ENCODE data around the gene GARIN3.
"Not testable (repeated sequence)": the region's sequence is repeated elsewhere in the genome, so short reads cannot be mapped to it uniquely, and the experiment has no call there.

The GARIN3 gene

GRCh38 chr5:157166214-157167213 is at the start of gene GARIN3:
TSS of gene GARIN3 (minus strand) at chr5:157166264. CDS start at chr5:157166168, 96 bp downstream.
- no peak for DNase-seq

- DNase-seq = no peak
Observed at GRCh38 chr5:157215514-157216167, 49.6 kb upstream of the GARIN3 start.

GRCh38 chr5:157214861-157215513 is 48.9 kb upstream of the GARIN3 start:
- DNase-seq = no peak

GRCh38 chr5:157214415-157214814 is 48.4 kb upstream of the GARIN3 start:
- DNase-seq = no peak

- no peak for DNase-seq
Observed at GRCh38 chr5:157213527-157214243, 47.6 kb upstream of the GARIN3 start.

GRCh38 chr5:157212307-157212706 is 46.2 kb upstream of the GARIN3 start:
- no peak for DNase-seq

GRCh38 chr5:157210652-157211051 is 44.6 kb upstream of the GARIN3 start:
- DNase-seq = not testable (repeated sequence)

- DNase-seq = no peak
Observed at GRCh38 chr5:157205708-157206107, 39.6 kb upstream of the GARIN3 start.

- DNase-seq = no peak
Observed at GRCh38 chr5:157204765-157205164, 38.7 kb upstream of the GARIN3 start.

- no peak for DNase-seq
Observed at GRCh38 chr5:157203417-157203816, 37.4 kb upstream of the GARIN3 start.

- no peak for DNase-seq
Observed at GRCh38 chr5:157201857-157202256, 35.8 kb upstream of the GARIN3 start.

GRCh38 chr5:157198277-157198986 is 32.4 kb upstream of the GARIN3 start:
- DNase-seq = no peak

- no peak for DNase-seq
Observed at GRCh38 chr5:157197086-157197485, 31.0 kb upstream of the GARIN3 start.

GRCh38 chr5:157196045-157196444 is 30.0 kb upstream of the GARIN3 start:
- no peak for DNase-seq

- DNase-seq = no peak
Observed at GRCh38 chr5:157193699-157194424, 27.8 kb upstream of the GARIN3 start.

GRCh38 chr5:157189223-157189622 is 23.2 kb upstream of the GARIN3 start:
- no peak for DNase-seq

- no peak for DNase-seq
Observed at GRCh38 chr5:157188270-157188669, 22.2 kb upstream of the GARIN3 start.

GRCh38 chr5:157187046-157187754 is 21.1 kb upstream of the GARIN3 start:
- no peak for DNase-seq

GRCh38 chr5:157186309-157187045 is 20.4 kb upstream of the GARIN3 start:
- no peak for DNase-seq

- not testable (repeated sequence) for DNase-seq
Observed at GRCh38 chr5:157185122-157185521, 19.1 kb upstream of the GARIN3 start.
